Activated CD4-positive, CD25-positive, alpha-beta regulatory T cell treated with anti-CD3 and anti-CD28 coated beads, Interleukin-2, amount 50 U/mL, for 24 hours (primary cell): ENCODE results near the gene COPA.

Experiments used
- ATAC-seq, 2 donors: fragments of 150-1000 bp; cut with Tn5 transposase; one replicate each; pipeline ENCODE4 v1.10.0; 2021; ENCODE audit warnings: mild to moderate bottlenecking in 1 of 2, moderate library complexity in 1 of 2

COPA gene

GRCh38 chr1:160362168-160362957 is 19.3 kb upstream of the COPA start:
- ATAC-seq: no peak

DNA sequence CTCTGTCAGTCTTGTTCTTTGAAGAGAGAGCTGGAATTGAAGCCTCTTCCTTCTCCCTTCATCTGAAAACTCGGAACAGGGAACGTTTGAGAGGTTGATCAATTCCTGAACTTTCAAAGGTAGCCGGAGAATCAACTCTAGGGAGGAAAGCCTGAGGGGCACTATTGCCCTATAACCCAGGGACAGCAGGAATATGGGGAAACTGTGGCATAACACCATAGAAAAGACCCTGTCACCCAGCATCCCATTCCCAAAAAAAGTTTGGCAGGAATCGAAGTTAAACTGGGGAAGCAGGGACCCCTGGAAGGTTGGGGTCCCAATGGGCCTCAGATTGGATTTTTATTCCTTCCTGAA is 18.7 kb upstream of the COPA start:
- no peak for ATAC-seq

DNA sequence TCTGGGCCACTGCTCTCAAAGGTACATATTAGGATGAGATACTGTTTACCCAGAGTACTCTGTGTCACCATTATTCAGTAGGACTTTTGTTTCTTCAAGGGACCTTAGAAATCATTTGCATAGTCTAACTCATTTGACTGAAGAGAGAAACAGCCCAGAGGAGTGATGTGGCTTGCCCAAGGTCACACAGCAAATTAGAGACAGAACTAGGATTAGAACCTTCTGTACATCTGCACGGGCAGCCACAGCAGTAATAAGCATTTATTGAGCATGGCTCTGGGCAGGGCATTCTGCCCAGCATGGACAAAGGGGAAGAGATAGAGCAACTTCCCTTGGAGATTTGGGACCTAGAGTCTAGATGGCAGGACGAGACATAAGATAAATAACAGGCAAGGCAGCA is 18.1 kb upstream of the COPA start:
- no peak for ATAC-seq

DNA sequence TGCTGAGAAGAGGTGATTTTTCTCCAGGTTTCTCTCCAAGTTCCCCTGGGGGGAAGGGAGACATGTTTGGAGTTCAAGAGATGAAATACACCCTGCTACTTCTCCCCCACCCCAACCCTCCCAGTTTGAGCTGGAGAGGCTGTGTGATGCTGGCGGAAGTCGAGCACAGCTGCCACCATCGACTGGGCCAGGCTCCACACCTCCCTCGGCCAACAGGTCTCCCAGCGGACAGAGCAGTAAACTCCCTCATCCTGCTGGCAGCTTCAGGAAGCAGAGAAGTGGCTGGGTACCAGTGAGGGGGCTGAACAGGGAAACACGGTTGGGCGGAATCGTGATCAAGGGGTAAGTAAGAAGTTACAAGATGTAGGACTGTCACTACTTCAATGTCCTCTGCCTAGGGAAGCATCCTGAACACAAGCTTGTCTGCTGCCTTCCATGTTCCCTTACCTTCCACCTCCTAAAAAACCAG is 17.2 kb upstream of the COPA start:
- no peak for ATAC-seq

DNA sequence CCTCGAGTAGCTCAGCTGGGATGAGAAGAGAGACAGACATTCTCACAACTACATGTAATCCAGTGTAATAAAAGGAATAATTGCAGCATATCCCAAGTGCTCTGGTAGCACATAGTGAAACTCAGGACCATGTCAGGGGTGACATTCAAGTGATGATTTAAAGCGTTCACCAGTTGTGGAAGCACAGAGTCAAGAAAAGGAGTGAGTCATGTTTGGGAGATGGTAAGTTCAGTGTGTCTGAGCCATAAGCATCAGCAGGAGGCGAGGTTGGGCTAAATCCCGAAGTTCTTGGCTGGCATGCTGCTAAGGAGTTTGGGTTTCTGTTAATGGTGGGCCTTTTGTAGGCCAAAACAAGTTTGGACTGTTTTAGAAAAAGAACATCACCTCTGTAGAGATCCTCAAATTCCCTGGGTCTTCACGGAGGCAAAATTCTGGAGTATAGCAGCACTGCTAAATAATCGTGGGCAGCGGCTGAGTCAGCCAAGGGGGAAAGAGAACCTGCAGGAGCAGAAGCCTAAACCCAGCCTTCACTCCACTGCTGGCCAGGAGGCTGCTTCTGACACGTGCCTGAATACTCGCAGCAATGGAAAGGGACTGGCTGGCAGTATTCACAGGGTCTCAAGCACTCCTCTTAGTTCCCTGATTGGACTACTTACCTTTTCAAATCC is 16.6 kb upstream of the COPA start:
- ATAC-seq: no peak

DNA sequence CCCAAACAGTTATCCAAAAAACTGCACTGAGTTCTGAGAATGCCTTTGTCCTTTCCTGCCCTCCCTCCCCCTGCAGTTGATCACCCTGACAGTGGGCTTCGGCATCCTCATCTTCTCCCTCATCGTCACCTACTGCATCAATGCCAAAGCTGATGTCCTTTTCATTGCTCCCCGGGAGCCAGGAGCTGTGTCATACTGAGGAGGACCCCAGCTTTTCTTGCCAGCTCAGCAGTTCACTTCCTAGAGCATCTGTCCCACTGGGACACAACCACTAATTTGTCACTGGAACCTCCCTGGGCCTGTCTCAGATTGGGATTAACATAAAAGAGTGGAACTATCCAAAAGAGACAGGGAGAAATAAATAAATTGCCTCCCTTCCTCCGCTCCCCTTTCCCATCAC is 15.0 kb upstream of the COPA start:
- ATAC-seq: no peak

DNA sequence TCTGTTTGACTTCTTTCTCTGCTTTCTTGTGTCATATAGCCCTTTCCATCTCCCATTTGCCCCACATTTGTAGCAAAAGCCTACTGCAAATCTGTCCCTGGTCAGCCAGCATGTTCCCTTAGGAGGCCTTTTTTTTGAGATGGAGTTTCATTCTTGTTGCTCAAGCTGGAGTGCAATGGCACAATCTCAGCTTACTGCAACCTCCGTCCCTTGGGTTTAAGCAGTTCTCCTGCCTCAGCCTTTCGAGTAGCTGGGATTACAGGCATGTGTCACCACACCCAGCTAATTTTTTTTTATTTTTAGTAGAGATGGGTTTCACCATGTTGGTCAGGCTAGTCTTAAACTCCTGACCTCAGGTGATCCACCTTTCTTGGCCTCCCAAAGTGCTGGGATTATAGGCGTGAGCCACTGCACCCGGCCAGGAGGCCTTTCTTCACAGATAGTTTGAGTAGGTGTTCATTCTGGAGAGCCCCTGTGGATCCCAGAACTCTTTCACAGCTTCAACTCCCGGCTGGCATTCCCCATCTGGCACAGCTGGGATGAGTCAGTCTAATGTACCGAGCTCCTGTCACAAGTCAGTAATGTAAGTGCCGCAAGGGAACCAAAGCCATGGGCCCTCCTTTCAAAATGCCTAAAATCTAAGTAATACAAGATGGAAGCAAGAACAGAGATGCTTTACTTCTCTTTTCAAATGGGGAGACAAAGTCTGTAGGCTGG is 14.4 kb upstream of the COPA start:
- ATAC-seq: no peak

GRCh38 chr1:160354388-160354985 is 11.4 kb upstream of the COPA start:
- ATAC-seq: peak in 1 of 2 donors; percentile 28

- no peak for ATAC-seq
These were observed 10.2 kb upstream of the COPA start for GRCh38 chr1:160353223-160353622.

- no peak for ATAC-seq
These were observed 9.5 kb upstream of the COPA start for GRCh38 chr1:160352555-160352954.

DNA sequence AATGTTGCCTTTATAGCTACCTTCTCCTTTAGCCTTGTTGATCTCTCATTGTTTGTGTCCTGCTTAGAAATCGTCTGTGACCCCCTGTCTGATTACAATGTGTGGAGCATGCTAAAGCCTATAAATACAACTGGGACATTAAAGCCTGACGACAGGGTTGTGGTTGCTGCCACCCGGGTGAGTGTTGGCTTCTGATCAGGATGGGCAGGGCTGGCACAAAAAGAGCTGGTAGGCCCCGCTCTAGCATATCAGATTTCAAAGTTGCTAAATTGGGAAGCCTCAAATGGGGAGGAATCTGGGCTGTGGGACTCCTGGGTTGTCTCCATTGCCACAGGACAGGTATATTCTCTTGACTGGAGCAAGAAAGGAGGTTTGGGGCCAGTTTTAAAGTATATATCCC is 8.6 kb upstream of the COPA start:
- no peak for ATAC-seq

DNA sequence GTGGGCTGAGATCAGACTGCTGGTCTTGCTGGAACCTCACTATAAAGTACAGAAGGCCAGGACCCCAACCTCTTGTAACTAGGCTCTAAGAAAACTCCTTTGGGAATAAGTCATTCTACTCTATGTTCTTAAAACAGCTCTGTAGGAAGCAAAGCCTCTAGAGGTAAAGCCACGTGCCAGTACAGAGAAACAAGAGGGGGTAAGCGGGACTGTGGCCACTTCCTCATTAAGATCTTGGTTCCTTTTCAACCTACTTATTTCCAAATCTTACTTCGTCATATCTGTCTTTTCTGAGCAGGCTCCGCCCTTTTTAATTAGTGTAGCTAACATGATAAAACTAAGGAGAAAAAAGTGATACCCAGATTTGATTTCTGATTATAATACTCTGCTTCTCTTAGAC is 3.9 kb upstream of the COPA start:
- no peak for ATAC-seq

- no peak for ATAC-seq
These were observed 3.4 kb upstream of the COPA start for GRCh38 chr1:160346463-160346862.

GRCh38 chr1:160344936-160345335 is 1.9 kb upstream of the COPA start:
- no peak for ATAC-seq

GRCh38 chr1:160344241-160344640 is 1.2 kb upstream of the COPA start:
- ATAC-seq: no peak

DNA sequence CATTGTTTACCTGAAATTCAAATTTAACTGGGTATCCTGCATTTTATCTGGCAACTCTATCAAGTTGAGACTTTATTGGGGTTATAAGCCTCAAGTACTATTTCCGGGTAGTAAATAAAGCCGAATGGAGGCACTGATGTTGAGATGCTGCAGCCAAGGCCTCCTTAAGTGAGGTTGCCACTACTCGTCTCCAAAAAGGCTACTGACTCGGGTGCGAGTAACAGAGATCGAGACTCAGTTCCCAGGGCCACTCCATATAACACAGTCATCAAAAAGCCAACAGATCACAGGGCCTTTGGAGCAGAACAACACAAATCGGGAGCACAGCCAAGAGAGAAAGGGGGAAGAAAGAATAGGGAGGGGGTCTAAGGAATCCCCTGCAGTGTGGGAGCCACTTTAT is 524 bp downstream of the COPA start:
- ATAC-seq: no peak

- ATAC-seq: no peak
These were observed 2.2 kb downstream of the COPA start for GRCh38 chr1:160340866-160341265.

DNA sequence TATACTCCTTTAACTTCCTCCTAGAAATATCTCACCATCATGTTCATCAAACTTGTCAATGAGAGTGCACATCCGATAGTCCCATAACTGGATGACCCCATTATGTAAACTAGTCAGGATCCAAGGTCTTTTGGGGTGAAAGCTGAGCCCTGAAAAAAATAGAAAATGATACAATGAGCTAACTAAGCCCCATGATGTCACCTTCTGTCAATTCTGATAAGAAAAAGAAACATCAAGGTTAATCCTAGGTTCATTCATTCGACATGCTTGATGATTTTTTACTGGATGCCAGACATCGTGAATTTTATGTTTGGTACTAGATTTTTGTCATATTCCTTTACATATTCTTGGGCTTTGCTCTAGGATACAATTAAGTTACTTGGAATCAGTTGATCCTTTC is 2.9 kb downstream of the COPA start:
- ATAC-seq: no peak

- no peak for ATAC-seq
These were observed 4.5 kb downstream of the COPA start for GRCh38 chr1:160338580-160338979.

- ATAC-seq: no peak
These were observed 10.5 kb downstream of the COPA start for GRCh38 chr1:160332516-160332915.

GRCh38 chr1:160330119-160330518 is 12.9 kb downstream of the COPA start:
- ATAC-seq: no peak

- no peak for ATAC-seq
These were observed 14.9 kb downstream of the COPA start for GRCh38 chr1:160328184-160328583.

GRCh38 chr1:160326418-160326817 is 16.6 kb downstream of the COPA start:
- ATAC-seq: no peak

DNA sequence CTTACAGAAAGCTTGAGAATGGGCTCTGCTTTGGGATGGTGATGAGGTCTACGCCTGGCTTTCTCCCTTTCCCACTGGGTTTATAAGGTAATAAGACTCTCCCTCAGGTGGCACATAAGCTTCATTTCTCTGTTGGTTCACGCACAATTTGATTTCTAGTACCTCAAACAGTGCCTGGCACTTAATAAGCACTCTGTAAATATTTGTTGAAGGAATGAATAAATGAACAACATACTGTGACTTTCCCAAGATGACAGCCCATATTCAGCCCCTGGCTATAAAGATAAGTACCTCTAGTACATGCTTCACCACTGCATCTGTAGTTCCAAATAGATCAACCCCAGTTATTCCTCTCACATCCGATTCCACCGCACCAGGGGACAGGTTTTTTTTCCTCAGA is 17.8 kb downstream of the COPA start:
- no peak for ATAC-seq
